Left lobe of liver (tissue), 2 donors: ENCODE results near the gene BAIAP2. TPM values are rescaled to one million over a fixed set of nuclear protein-coding genes. Genes with fewer than 3 reads are reported as not detected.

Source experiments
- ATAC-seq: fragments of 200-7000 bp; cut with Tn5 transposase; one replicate; pipeline ENCODE4 v1.9.1; 2020; ENCODE audit warnings: mild to moderate bottlenecking, moderate library complexity
- DNase-seq: peaks from one replicate; pipeline ENCODE4 v3.0.0-alpha.2; 2020; ENCODE audit warnings: low spot score
- total RNA-seq: library from RNA; stranded (reverse); gene quantifications from one replicate; pipeline ENCODE4 v1.2.1, GENCODE V29; 2021
- donor health status: DM: no; HTN: no; CAD: no; lungs with moderate emphysema.
- donor health status: DM: no; HTN: yes; CAD: no.

The BAIAP2 gene, protein sequence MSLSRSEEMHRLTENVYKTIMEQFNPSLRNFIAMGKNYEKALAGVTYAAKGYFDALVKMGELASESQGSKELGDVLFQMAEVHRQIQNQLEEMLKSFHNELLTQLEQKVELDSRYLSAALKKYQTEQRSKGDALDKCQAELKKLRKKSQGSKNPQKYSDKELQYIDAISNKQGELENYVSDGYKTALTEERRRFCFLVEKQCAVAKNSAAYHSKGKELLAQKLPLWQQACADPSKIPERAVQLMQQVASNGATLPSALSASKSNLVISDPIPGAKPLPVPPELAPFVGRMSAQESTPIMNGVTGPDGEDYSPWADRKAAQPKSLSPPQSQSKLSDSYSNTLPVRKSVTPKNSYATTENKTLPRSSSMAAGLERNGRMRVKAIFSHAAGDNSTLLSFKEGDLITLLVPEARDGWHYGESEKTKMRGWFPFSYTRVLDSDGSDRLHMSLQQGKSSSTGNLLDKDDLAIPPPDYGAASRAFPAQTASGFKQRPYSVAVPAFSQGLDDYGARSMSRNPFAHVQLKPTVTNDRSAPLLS
- total RNA-seq = 101 TPM

DNA sequence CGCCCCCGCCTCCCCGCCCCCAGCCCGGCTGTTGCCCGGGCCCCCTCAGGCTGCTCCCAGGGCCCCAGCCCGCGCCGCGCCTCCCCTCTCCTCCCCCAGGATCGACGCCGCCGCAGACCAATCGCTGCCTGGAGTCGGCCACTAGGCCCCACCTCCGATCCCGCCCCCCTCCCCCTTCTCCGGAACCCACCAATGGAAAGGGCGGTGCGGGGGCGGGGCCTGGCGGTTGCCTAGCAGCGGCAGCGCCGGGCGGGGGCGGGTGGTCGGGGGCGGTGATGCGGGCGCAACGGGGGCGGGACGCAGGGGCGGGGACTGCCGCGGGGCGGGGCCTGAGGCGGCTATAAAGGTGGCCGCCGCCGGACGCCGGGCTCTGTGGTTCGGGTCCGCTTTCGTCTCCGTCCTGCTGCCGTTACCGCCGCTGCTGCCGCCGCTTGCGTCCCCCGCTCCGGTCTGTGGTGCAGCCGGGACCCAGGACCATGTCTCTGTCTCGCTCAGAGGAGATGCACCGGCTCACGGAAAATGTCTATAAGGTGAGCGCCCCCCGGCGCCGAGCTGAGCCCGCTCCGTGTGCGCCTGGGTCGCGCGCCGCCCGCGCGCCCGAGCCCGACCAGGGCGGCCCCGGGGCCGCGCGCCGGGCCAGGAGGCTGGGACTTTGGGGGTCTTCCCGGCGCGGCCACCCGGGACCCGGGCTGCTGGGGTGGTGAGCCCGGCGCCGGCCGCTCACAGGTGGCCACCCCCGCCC, at the start of gene BAIAP2:
BAIAP2 (plus strand) TSS at position 373 of the 742 bp plus-strand sequence; CDS start at position 477, 104 bp downstream.
- peak; percentile 97 for DNase-seq
- peak; percentile 55 for ATAC-seq

DNA sequence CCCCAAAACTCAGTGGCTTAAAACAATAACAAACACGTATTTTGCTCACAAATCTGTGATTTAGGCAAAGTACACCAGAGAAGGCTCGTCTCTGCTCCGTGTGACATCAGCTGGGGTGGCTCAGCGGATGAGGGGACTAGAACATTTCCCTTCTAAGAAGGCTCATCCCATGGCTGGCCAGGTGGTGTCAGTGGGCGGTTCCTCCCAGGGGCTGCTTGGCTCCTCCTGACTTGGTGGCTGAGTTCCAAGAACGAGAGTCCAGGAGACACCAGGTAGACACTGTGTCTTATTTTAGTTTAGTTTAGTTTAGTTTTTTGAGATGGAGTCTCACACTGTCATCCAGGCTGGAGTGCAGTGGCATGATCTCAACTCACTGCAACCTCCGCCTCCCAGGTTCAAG, 48.9 kb upstream of the BAIAP2 start:
- ATAC-seq (no peak), DNase-seq (no peak)

DNA sequence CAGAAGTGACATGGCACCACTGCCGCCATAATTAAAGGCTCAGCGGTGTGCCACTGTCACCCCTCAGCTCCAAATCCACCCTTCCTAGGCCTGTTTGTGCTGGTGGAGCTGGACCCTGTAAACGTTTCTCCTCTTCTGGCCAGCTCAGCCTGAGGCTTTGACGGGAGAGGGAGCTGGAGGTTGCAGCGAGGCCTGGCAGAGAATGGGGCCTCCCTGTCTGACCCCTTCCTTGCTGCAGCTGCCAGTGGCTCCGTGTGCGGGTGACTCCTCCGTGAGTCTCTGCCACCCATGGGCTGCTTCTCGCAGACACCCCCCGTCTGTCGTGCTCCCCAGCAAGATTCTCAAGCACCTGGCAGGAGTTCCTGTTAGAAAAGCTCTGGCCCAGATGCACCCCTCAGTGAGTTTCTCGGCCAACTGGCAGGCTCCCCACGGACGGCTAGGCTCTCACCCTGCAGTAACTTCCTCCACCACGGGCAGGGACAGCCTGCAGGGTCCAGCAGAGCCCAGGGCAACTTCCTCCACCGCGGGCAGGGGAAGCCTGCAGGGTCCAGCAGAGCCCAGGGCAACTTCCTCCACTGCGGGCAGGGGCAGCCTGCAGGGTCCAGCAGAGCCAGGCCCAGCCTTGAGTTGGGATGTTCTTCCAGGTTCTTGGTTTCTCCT, 48.0 kb upstream of the BAIAP2 start:
- no peak for ATAC-seq
- no peak for DNase-seq

DNA sequence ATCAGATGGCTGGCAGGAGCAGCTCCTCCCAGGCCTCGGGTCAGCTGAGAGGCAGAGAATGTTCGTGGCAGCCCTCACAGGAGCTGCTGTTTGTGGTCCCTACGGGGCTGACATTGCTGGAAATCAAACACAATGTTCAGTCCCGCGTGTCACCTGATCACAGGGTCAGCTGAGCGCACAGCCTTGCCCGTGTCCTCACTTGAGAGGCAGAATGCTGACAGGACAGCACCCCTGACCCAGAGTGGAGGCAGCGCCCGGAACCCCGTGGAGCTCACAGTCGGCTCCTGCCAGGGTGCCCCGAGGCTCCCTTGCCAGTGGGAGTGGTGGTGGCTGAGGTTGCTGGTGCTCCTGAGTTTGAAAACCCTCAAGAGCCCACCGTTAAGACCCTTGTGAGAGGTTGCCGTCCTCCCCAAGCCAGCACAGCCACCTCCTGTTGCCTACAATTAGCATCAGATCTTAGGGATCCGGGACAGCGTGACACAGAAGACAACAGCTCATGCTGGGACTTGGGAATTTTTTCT, 47.0 kb upstream of the BAIAP2 start:
- DNase-seq (no peak), ATAC-seq (peak; percentile 1)

DNA sequence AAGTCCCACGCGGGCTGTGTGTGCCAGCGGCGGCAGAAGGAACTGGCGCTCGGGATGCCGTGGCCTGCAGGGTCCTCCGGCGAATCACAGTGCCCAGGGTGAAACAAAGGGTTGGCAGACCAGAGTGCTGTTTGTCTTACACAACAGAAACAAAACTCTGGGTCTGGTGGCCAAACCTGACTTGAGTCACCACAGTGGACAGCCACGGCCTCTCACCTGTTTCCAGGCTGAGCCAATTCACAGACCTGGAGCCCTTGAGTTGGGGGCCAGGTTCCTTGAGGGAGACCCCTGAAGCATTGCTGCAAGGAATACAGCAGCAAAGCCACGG, 45.4 kb upstream of the BAIAP2 start:
- ATAC-seq = peak; percentile 32
- DNase-seq = no peak

DNA sequence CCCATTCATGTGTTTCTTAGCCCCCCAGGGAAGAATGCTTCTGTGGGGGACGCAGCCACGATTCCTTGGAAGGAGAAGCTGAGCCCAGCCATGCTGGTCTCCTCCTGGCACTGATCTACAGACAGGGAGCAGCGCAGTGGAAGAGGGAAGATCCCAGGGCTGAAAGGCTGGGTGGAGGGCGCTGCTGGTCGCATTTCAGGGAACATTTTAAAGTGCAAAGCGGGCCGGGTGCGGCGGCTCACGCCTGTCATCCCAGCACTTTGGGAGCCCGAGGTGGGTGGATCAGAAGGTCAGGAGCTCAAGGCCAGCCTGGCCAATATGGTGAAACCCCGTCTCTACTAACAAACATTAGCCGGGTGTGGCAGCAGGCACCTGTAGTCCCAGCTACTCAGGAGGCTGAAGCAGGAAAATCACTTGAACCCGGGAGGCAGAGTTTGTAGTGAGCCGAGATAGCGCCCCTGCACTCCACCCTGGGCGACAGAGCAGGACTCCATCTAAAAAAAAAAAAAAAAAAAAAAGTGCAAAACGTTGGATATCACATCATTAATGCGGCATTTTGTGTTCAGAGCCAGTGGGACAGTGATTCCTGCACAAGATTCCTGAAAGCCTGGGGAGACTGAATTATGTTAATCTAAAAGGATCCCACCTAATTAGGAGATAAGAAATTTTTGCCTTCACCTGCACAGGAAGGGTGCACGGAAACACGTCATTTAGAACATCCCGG, 43.9 kb upstream of the BAIAP2 start:
- ATAC-seq = peak; percentile 36
- peak; percentile 71 for DNase-seq

DNA sequence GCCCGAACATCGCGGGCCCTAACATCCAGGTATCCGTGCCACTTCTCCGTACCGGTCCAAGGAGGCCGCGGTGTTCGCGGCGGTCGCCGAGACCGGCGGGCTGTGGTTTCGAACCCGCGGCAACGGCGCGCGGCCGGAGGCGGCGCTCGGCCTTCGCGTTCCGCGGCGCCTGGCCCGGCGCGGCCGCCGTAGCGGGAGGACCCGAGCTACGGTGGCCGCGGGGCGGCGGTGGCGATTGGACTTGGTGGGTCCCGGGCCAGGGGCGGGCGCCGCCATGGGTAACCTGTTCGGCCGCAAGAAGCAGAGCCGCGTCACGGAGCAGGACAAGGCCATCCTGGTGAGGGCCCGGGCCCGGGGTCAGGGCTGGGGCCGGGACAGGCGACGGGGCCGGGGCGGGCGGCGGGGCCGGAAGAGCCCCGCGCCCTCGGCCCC, 43.3 kb upstream of the BAIAP2 start, which contains the start of gene CHMP6:
CHMP6 (plus strand) TSS at position 197 of the 432 bp plus-strand sequence; CDS start at position 275, 78 bp downstream.
- DNase-seq (peak; percentile 81), ATAC-seq (peak; percentile 75)

DNA sequence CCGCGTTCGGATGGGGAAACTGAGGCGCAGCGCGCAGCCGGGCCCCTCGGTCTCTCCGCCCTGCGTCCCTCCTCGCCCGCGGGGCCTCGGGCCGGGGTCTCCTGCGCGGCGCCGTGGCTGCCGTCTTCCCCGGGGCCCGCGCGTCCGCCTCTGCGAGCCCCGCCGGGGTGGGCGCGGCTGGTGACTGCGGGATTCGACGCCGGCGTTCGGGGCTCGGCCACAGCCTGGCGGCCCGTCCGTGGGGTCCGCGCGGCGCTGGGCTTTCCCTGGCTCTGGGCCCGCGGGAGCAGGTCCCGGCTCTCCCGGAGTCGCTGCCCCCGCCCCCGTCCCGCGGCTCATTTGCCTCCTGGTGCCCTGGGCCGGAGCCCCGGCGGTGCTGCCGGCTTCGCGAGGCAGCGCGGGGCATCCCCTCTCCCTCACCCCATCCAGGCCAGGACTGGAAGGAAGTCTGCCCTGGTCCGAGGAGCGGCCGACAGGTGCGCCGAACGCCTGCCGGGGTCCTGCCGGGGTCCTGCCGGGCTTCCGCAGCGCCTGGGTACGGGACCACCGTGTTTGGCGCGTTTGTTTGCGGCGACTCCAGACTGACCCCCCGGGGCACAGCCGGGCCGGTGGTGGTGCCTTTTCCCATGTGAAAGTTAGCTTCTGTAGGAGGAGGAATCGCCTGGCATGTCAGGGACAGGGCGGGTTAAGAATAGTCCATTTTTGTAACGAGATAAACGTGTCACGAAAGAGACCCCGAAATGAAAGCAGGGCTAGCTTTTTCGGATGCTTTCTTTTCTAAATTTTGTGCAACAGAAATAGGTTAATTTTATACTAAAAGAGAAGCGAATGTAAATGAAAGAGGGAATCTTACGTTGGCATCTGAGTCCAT, 42.6 kb upstream of the BAIAP2 start:
- ATAC-seq (peak; percentile 8), DNase-seq (no peak)

DNA sequence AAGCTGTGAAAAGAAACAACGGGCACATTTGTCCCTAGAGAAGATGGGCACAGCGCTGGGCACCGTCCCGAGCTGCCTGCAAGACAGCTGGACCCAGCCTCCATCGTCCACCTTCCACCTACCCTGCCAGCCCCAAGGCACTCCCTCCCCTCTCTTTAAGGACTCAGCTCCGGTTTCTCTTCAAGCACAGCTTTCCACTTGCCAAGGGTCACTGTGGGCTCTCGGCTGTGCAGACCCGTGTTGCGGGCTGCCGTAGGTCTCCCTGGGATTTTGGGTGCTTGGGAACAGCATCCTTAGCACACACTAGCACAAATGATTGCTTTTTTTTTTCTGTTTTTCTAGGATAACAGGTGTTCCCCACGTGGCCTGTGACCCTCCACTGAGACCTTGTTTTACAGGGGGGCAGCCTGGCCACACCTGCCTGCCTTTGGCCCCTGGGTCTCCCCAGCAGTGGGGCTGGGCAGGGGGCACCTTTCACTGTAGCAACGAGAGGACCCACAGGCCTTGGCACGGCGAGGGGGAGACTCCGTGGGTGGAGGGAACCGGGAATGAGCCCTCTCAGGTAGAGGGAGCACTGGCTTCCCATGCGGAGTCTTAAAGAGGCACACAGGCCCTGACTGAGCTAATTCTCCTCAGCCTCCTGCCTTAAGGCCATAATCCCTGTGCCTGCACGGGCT, 41.9 kb upstream of the BAIAP2 start:
- ATAC-seq = no peak
- no peak for DNase-seq

DNA sequence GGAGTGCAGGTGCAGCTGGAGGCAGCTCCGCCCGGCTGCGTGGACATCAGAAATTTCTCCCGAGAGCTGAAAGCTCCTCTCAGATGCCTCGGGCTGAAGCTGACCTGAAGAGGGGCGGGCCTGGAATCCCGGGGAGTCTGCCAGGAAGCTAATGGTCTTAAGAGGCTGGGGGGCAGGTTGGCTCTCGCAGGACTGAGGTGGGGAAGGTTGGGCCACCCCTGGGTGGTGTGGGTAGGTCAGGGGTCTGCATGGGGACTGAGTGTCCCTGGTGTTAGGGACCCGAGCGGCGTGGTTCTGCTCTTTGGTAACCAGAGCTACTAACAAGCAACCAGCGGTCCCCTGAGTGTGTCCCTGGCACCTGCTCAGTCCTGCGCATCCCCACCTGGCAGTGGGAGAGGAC, 39.8 kb upstream of the BAIAP2 start:
- no peak for ATAC-seq
- no peak for DNase-seq

DNA sequence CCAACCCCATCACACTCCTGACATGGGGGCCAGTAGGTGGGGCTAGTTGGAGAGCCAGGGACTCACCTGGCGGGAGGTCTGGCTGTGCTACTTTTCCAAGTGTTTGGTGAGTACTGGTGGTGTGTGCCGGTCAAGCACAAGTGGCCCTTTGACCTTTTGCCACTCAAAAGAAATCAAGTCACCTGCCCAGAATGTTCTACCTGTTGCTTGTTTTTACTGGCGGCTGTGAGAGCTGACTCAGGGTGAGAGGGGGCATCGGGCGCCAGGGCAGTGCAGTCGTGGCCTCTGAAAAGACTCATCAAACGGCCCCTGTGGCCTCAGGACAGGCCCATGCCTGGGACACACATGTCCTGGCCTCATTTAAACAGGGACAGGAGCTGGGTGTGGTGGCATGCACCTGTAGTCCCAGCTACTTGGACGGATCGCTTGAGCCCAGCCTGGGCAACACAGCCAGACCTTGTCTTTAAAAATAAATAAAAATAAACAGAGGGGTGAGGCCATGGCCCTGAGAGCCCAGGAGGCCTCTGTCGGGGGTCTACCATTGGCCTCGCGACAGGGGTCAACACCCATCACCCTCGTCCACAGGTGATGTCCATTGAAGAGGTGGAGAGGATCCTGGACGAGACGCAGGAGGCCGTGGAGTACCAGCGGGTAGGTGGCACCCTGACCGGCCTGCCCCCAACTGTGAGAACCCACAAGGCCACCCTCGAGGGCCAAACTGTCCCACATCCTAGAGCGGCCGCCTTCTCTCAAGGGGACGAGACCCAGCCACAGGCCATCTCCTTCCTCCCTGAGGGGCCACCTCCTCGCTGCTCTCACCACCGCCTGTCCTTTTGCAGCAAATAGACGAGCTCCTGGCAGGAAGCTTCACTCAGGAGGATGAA, 38.3 kb upstream of the BAIAP2 start:
- DNase-seq = no peak

DNA sequence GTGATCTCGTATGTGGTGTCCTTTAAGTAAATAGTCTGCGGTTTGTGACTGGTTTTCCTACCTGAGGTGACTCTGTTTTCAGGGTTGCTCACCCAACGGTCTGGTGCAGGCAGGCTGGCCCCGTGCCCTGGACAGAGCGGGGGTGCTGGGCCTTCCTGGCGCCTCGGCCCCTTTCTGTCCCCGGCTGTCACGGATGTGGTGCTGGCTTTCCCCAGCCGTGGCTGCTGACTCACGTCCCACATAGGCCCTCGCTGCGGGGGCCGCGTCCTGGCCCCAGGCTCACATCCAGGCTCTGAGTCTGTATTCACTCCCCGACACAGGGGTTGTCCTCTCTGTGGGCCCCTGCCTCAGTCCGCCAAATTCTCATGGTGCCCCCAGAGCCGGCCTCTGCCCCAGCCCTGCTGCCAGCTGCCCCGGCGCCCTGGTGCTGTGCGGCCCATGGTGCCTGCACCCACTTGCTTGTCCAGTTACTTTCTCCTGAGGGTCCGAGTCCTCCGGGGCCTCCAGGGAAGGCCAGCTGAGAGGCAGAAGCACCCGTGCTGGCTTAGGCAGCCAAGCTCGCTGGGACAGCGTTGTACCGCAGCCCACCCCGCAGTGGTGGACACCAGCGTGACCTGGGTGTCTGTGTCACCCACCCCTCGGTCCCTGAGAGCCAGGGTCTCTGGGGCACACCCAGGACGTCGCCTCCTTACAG, 37.4 kb upstream of the BAIAP2 start:
- ATAC-seq (no peak), DNase-seq (no peak)

More for the DNA sequence above, 38.3 kb upstream of the BAIAP2 start:
- no peak for ATAC-seq

DNA sequence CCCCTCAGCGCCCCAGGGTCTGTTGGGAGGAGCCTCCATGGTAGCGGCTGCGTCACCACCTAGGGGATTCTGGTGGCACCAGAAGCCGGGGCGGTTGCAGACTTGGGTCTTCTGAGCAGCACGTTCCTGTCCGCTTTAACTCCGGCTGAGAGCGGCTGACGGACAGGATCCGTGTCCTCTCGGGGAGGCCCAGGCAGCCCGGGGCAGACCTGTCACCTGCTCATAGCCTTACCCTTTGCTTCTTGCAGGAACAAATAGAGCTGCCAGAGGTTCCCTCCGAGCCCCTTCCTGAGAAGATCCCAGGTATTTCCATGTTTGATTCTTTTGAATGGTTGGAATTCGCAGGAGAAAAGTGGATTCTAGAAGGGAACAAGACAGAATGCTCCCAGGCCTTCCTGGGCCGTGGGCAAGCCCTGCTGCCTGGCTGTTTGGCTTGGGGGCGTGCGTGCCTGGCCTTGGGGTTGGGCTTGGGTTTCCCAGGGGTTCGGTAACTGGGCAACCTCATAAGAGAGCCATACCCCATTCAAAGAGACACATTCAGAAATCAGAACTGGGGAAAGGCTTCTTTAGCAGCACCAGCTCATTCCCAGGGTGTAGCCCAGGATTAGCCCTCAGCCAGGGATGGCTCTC, 36.7 kb upstream of the BAIAP2 start:
- no peak for DNase-seq
- no peak for ATAC-seq

DNA sequence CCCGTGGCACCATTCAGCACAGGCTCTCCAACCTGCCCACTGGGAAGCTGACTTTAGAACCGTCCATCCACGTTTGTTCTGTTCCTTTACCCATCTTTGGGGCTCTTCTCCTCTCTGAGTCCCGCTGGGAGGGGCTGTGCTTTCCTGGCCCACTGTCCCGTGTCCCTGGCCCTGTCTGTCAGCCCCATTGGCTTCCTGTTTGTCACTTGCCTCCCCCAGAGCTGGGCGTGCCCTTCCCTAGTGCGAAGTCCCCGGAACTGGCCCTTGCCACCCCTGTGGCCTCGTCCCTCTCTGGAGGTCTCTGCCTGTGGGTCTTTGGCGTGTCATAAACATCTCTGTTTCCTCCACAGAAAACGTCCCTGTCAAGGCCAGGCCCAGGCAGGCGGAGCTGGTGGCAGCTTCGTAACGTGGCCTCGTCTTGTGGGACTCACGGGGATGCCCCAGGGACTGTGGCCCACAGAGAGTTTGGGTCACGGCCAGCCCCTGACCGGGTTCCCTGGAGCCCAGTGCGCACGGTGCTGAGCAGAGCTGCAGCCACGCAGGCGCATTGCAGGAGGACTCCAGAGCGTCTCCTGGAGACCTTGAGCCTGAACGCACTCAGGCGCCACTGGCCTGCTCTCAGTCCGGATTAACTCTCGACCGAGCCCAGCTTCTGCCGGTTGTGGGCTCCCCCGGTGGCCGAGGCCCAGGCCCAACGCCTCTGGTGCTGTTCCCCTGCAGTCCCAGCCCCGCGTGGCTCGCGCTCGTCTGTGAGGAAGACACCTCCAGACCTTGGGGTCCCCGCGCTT, 36.0 kb upstream of the BAIAP2 start:
- ATAC-seq = no peak

DNA sequence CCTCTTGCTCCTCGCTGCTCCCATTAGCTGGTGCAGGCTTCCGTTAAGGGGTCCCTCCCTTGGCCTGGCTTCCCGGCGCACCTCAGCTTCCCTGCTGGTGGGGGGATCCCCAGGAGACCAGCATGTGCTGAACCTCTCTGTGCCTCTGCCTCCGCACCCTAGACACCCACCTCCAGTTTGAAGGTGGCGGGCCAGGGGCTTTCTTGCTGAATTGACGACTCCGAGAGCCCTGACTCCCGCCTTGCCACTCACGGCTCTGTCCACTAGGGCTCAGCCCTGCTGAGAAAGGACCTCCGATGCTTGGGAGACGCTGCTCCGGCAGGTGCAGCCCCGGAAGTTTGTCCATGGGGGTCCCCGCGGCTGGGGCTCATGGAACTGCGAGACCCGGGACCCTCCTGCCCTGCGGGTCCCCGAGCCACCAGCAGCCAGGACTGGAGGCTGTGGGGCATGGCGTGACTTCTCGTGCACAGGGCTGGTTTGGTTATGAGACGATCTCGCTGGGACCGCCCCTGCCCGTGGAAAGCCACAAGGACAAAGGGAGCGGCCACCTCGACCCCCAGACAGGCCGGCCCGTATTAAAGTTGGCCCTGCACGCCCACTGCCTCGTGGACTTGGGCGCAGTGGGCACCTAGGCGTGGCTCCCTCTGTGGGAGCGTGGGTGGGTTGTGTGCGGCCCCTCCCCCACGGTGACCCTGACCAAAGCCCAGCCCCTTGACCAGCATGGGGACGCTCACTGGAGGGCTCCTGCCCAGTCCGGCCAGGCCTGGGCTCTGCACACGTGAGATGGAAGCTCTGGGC, 35.2 kb upstream of the BAIAP2 start:
- no peak for DNase-seq
- ATAC-seq = no peak

More for the DNA sequence above, 36.0 kb upstream of the BAIAP2 start:
- DNase-seq = no peak
